Measurements from ENCODE around the gene TAX1BP1. TPM values are rescaled to one million over a fixed set of nuclear protein-coding genes. Genes with fewer than 3 reads are reported as not detected.
A peak's percentile ranks its signal among the peaks of the same experiment; 100 is the strongest.

The TAX1BP1 gene
- total and polyA plus RNA-seq, 8 donors: 81.0 to 107 (median 96.2) TPM

- TF ChIP-seq CTCF (IDR thresholded peaks at IDR 0.05): no peak
- peaks cover 0 to 40% of the 10 kb centered on the region in 2 donors for H3K36me3 ChIP-seq
- DNase-seq: no peak
- H3K9me3 ChIP-seq: no peaks in the 10 kb centered on the region
- H3K4me1 ChIP-seq: no peaks in the 10 kb centered on the region
- intact Hi-C loops (cut with DNase I): no loop called here
- no peak overlapping the region for H3K27ac ChIP-seq
- ATAC-seq: no peak
- H3K27me3 ChIP-seq: no peaks in the 10 kb centered on the region
- no peak overlapping the region for H3K4me3 ChIP-seq
Measured at GRCh38 chr7:27836536-27836935, 96.6 kb downstream of the TAX1BP1 start.

GRCh38 chr7:27839099-27839498 is 99.1 kb downstream of the TAX1BP1 start:
- H3K36me3 ChIP-seq: peaks cover 0 to 24% of the 10 kb centered on the region in 2 donors
- intact Hi-C loops (cut with DNase I): no loop called here
- H3K9me3 ChIP-seq: no peaks in the 10 kb centered on the region
- no peak overlapping the region for H3K4me3 ChIP-seq
- no peak for TF ChIP-seq CTCF (IDR thresholded peaks at IDR 0.05)
- H3K4me1 ChIP-seq: no peaks in the 10 kb centered on the region
- no peaks in the 10 kb centered on the region for H3K27me3 ChIP-seq
- DNase-seq (peak in 1 of 4 donors; percentile 37), ATAC-seq (no peak)
- H3K27ac ChIP-seq: no peak overlapping the region

- Histone ChIP-seq H3K27ac (no peak overlapping the region), H3K4me3 (no peak overlapping the region), H3K4me1 (no peaks in the 10 kb centered on the region), H3K36me3 (peaks cover 0 to 18% of the 10 kb centered on the region in 2 donors), H3K27me3 (no peaks in the 10 kb centered on the region), H3K9me3 (no peaks in the 10 kb centered on the region)
- intact Hi-C loops (cut with DNase I): no loop called here
- ATAC-seq (no peak), DNase-seq (peak in 1 of 4 donors; percentile 55)
- TF ChIP-seq CTCF (IDR thresholded peaks at IDR 0.05): no peak
Measured at GRCh38 chr7:27840313-27840712, 100.4 kb downstream of the TAX1BP1 start.

GRCh38 chr7:27840760-27841364 is 100.9 kb downstream of the TAX1BP1 start:
- ATAC-seq: no peak

More at GRCh38 chr7:27840760-27841364, 100.9 kb downstream of the TAX1BP1 start:
- no peaks in the 10 kb centered on the region for H3K4me1 ChIP-seq
- intact Hi-C loops (cut with DNase I): no loop called here
- no peak overlapping the region for H3K4me3 ChIP-seq
- peak in 1 of 4 donors; percentile 43 for DNase-seq
- H3K9me3 ChIP-seq: no peaks in the 10 kb centered on the region
- TF ChIP-seq CTCF (IDR thresholded peaks at IDR 0.05): no peak
- H3K27ac ChIP-seq: no peak overlapping the region
- no peaks in the 10 kb centered on the region for H3K27me3 ChIP-seq
- peaks cover 0 to 18% of the 10 kb centered on the region in 2 donors for H3K36me3 ChIP-seq
